Measurements from ENCODE around the gene CORO1A. TPM values are rescaled to one million over a fixed set of nuclear protein-coding genes. Genes with fewer than 3 reads are reported as not detected.
A peak's percentile ranks its signal among the peaks of the same experiment; 100 is the strongest.
"Not testable (repeated sequence)": the region's sequence is repeated elsewhere in the genome, so short reads cannot be mapped to it uniquely, and the experiment has no call there.

CORO1A gene
- total and polyA plus RNA-seq, 11 donors: 4.3 to 102 (median 8.5) TPM

GRCh38 chr16:30217082-30217481, 33.7 kb downstream of the CORO1A start:
- ATAC-seq; H3K4me1 ChIP-seq; H3K9me3 ChIP-seq; H3K36me3 ChIP-seq; H3K27me3 ChIP-seq; H3K4me3 ChIP-seq; intact Hi-C loops (cut with DNase I); H3K27ac ChIP-seq: not testable (repeated sequence)
- WGBS, 4 donors: 69 to 89% (median 82%) methylated on average over 3 to 4 of the region's 5 CpGs; no CpG with 5 or more reads in 1 of the 4 donors
- DNase-seq: peak in 1 of 5 donors; percentile 4

Other genes with a start within 250 kb of the CORO1A start
- 100 to 1,000 TPM in 2 of 9 donors, 10 to 100 TPM in 7; 58.9 to 121 (median 69.8) TPM for gene TMEM219, start 221.5 kb upstream of the CORO1A start, total RNA-seq
- gene TMEM219, start 221.5 kb upstream of the CORO1A start, polyA plus RNA-seq: 10 to 100 TPM; 66.6 to 72.3 TPM
- gene TAOK2, start 209.7 kb upstream of the CORO1A start, total RNA-seq: 10 to 100 TPM; 29.5 to 47.9 (median 35.1) TPM
- 10 to 100 TPM; 36.3 to 37.8 TPM for gene TAOK2, start 209.7 kb upstream of the CORO1A start, polyA plus RNA-seq
- gene HIRIP3, start 188.0 kb upstream of the CORO1A start, total RNA-seq: 10 to 100 TPM; 13.3 to 21.9 (median 17.5) TPM
- gene HIRIP3, start 188.0 kb upstream of the CORO1A start, polyA plus RNA-seq: 10 to 100 TPM; 20.1 to 27.4 TPM
- gene INO80E, start 187.4 kb upstream of the CORO1A start, total RNA-seq: 10 to 100 TPM; 27.6 to 65.4 (median 32.6) TPM
- gene INO80E, start 187.4 kb upstream of the CORO1A start, polyA plus RNA-seq: 10 to 100 TPM; 60.9 to 71.5 TPM
- 1 to 10 TPM in 1 of 9 donors, under 1 TPM in 4, not detected in 4; 0.09 to 1.4 (median 0.91) TPM for gene DOC2A, start 172.6 kb upstream of the CORO1A start, total RNA-seq
- gene DOC2A, start 172.6 kb upstream of the CORO1A start, polyA plus RNA-seq: under 1 TPM; 0.22 to 0.88 TPM
- not detected for gene C16orf92, start 160.4 kb upstream of the CORO1A start, total RNA-seq
- gene C16orf92, start 160.4 kb upstream of the CORO1A start, polyA plus RNA-seq: not detected
- gene TLCD3B, start 152.3 kb upstream of the CORO1A start, total RNA-seq: not detected
- gene TLCD3B, start 152.3 kb upstream of the CORO1A start, polyA plus RNA-seq: not detected
- 1,000 to 10,000 TPM; 2,644 to 5,076 (median 3,574) TPM for gene ALDOA, start 117.8 kb upstream of the CORO1A start, total RNA-seq
- gene ALDOA, start 117.8 kb upstream of the CORO1A start, polyA plus RNA-seq: 1,000 to 10,000 TPM; 2,585 to 3,542 TPM
- gene PPP4C, start 107.6 kb upstream of the CORO1A start, total RNA-seq: 10 to 100 TPM; 29.9 to 65.9 (median 41.1) TPM
- 10 to 100 TPM; 43.5 to 89.0 TPM for gene PPP4C, start 107.6 kb upstream of the CORO1A start, polyA plus RNA-seq
- gene TBX6, start 91.7 kb upstream of the CORO1A start, total RNA-seq: under 1 TPM in 8 of 9 donors, not detected in 1; 0.39 to 0.95 (median 0.72) TPM
- gene TBX6, start 91.7 kb upstream of the CORO1A start, polyA plus RNA-seq: under 1 TPM; 0.26 to 0.84 TPM
- 100 to 1,000 TPM in 2 of 9 donors, 10 to 100 TPM in 7; 34.8 to 248 (median 49.3) TPM for gene YPEL3, start 87.4 kb upstream of the CORO1A start, total RNA-seq
- 100 to 1,000 TPM in 1 of 2 donors, 10 to 100 TPM in 1; 57.1 to 106 TPM for gene YPEL3, start 87.4 kb upstream of the CORO1A start, polyA plus RNA-seq
- 1 to 10 TPM in 7 of 9 donors, under 1 TPM in 2; 0.36 to 5.3 (median 2.2) TPM for gene GDPD3, start 70.1 kb upstream of the CORO1A start, total RNA-seq
- gene GDPD3, start 70.1 kb upstream of the CORO1A start, polyA plus RNA-seq: 1 to 10 TPM; 1.1 to 2.0 TPM
- 10 to 100 TPM; 32.9 to 79.4 (median 50.2) TPM for gene MAPK3, start 60.4 kb upstream of the CORO1A start, total RNA-seq
- gene MAPK3, start 60.4 kb upstream of the CORO1A start, polyA plus RNA-seq: 10 to 100 TPM; 49.4 to 61.3 TPM
- gene BOLA2B, start 10.1 kb downstream of the CORO1A start, total RNA-seq: 100 to 1,000 TPM in 2 of 9 donors, 10 to 100 TPM in 7; 41.6 to 129 (median 58.2) TPM
- 100 to 1,000 TPM; 140 to 204 TPM for gene BOLA2B, start 10.1 kb downstream of the CORO1A start, polyA plus RNA-seq
- 10 to 100 TPM in 7 of 9 donors, 1 to 10 TPM in 2; 8.2 to 32.2 (median 26.0) TPM for gene SLX1A, start 10.3 kb downstream of the CORO1A start, total RNA-seq
- gene SLX1A, start 10.3 kb downstream of the CORO1A start, polyA plus RNA-seq: 10 to 100 TPM; 19.2 to 25.6 TPM
- gene SULT1A3, start 15.7 kb downstream of the CORO1A start, total RNA-seq: 10 to 100 TPM in 3 of 9 donors, 1 to 10 TPM in 6; 1.2 to 14.9 (median 9.7) TPM
- 10 to 100 TPM in 1 of 2 donors, 1 to 10 TPM in 1; 5.2 to 10.8 TPM for gene SULT1A3, start 15.7 kb downstream of the CORO1A start, polyA plus RNA-seq
- gene NPIPB13, start 64.9 kb downstream of the CORO1A start, total RNA-seq: 10 to 100 TPM in 1 of 9 donors, 1 to 10 TPM in 6, under 1 TPM in 2; 0.63 to 12.3 (median 3.9) TPM
- 1 to 10 TPM; 1.9 to 3.5 TPM for gene NPIPB13, start 64.9 kb downstream of the CORO1A start, polyA plus RNA-seq
- 10 to 100 TPM; 21.5 to 54.5 (median 39.8) TPM for gene CD2BP2, start 171.7 kb downstream of the CORO1A start, total RNA-seq
- gene CD2BP2, start 171.7 kb downstream of the CORO1A start, polyA plus RNA-seq: 10 to 100 TPM; 21.9 to 51.9 TPM
- 10 to 100 TPM; 16.9 to 33.2 (median 24.2) TPM for gene TBC1D10B, start 186.9 kb downstream of the CORO1A start, total RNA-seq
- gene TBC1D10B, start 186.9 kb downstream of the CORO1A start, polyA plus RNA-seq: 10 to 100 TPM; 18.1 to 40.0 TPM
- not detected for gene MYL11, start 191.2 kb downstream of the CORO1A start, total RNA-seq
- gene MYL11, start 191.2 kb downstream of the CORO1A start, polyA plus RNA-seq: not detected
- gene SEPTIN1, start 199.0 kb downstream of the CORO1A start, total RNA-seq: 1 to 10 TPM in 6 of 9 donors, under 1 TPM in 2, not detected in 1; 0.67 to 9.2 (median 1.5) TPM
- 1 to 10 TPM in 1 of 2 donors, under 1 TPM in 1; 0.44 to 2.4 TPM for gene SEPTIN1, start 199.0 kb downstream of the CORO1A start, polyA plus RNA-seq
- 10 to 100 TPM in 1 of 9 donors, 1 to 10 TPM in 8; 4.1 to 10.3 (median 5.9) TPM for gene ZNF48, start 211.8 kb downstream of the CORO1A start, total RNA-seq
- 10 to 100 TPM in 1 of 2 donors, 1 to 10 TPM in 1; 3.1 to 11.0 TPM for gene ZNF48, start 211.8 kb downstream of the CORO1A start, polyA plus RNA-seq
- 10 to 100 TPM in 2 of 9 donors, 1 to 10 TPM in 7; 4.8 to 18.8 (median 6.8) TPM for gene ZNF771, start 224.0 kb downstream of the CORO1A start, total RNA-seq
- gene ZNF771, start 224.0 kb downstream of the CORO1A start, polyA plus RNA-seq: 10 to 100 TPM in 1 of 2 donors, 1 to 10 TPM in 1; 4.4 to 13.6 TPM
- 10 to 100 TPM; 18.9 to 32.6 (median 28.4) TPM for gene DCTPP1, start 246.4 kb downstream of the CORO1A start, total RNA-seq
- 10 to 100 TPM; 13.8 to 68.7 TPM for gene DCTPP1, start 246.4 kb downstream of the CORO1A start, polyA plus RNA-seq